Effector memory CD8-positive, alpha-beta T cell (primary cell): Measurements from ENCODE around the gene MAN1A2.

Experiments
- ATAC-seq: fragments of 150-1000 bp; cut with Tn5 transposase; replicated peaks from 2 replicates; pipeline ENCODE4 v1.10.0; 2021; ENCODE audit warnings: mild to moderate bottlenecking, moderate library complexity
- DNase-seq, 3 experiments: peaks; one replicate each; pipeline ENCODE4 v3.0.0; 2021
- H3K27ac Mint-ChIP-seq, 2 donors: one replicate each; pipeline ENCODE4 v1.8.0; 2022; ENCODE audit warnings: mild to moderate bottlenecking in 2 of 2, mixed read lengths in 2 of 2, moderate library complexity in 2 of 2
- H3K27me3 Mint-ChIP-seq, 2 donors: one replicate each; pipeline ENCODE4 v1.8.0; 2022; ENCODE audit warnings: mixed read lengths in 2 of 2
- H3K36me3 Mint-ChIP-seq: one replicate; pipeline ENCODE4 v1.8.0; 2022; ENCODE audit warnings: mild to moderate bottlenecking, moderate library complexity, mixed read lengths; ENCODE audit not compliant: insufficient read depth
- H3K4me1 Mint-ChIP-seq, 2 donors: one replicate each; pipeline ENCODE4 v1.8.0; 2022; ENCODE audit warnings: low read depth in 2 of 2, mixed read lengths in 2 of 2
- H3K4me3 Mint-ChIP-seq, 2 donors: one replicate each; pipeline ENCODE4 v1.8.0; 2022; ENCODE audit warnings: mild to moderate bottlenecking in 2 of 2, mixed read lengths in 2 of 2, moderate library complexity in 2 of 2
- H3K9me3 Mint-ChIP-seq, 2 donors: one replicate each; pipeline ENCODE4 v1.8.0; 2022; ENCODE audit warnings: mixed read lengths in 2 of 2

MAN1A2 gene

GRCh38 chr1:117576236-117576635 lies 209.0 kb downstream of the MAN1A2 start:
- DNase-seq: no peak
- Mint-ChIP-seq H3K4me1 (peaks cover 13 to 15% of the 10 kb centered on the region in 2 donors), H3K27me3 (no peaks in the 10 kb centered on the region), H3K9me3 (no peaks in the 10 kb centered on the region), H3K27ac (no peak overlapping the region), H3K4me3 (no peak overlapping the region), H3K36me3 (peaks cover 3% of the 10 kb centered on the region)
- ATAC-seq: no peak

GRCh38 chr1:117577191-117577885 lies 210.1 kb downstream of the MAN1A2 start:
- H3K4me1 Mint-ChIP-seq: peaks cover 8 to 12% of the 10 kb centered on the region in 2 donors
- H3K27me3 Mint-ChIP-seq: no peaks in the 10 kb centered on the region
- H3K4me3 Mint-ChIP-seq: no peak overlapping the region
- no peak for ATAC-seq
- peaks cover 3% of the 10 kb centered on the region for H3K36me3 Mint-ChIP-seq
- no peaks in the 10 kb centered on the region for H3K9me3 Mint-ChIP-seq
- H3K27ac Mint-ChIP-seq: no peak overlapping the region
- DNase-seq: no peak

- no peak for DNase-seq
- Mint-ChIP-seq H3K27me3 (no peaks in the 10 kb centered on the region), H3K36me3 (peaks cover 3% of the 10 kb centered on the region), H3K4me3 (no peak overlapping the region), H3K4me1 (peaks cover 2 to 8% of the 10 kb centered on the region in 2 donors), H3K27ac (no peak overlapping the region), H3K9me3 (no peaks in the 10 kb centered on the region)
- ATAC-seq: no peak
These were observed 211.2 kb downstream of the MAN1A2 start for GRCh38 chr1:117578466-117578865.
